Left ventricle myocardium superior (tissue), 1 donor: ENCODE measurements around the gene UVSSA. TPM values are rescaled to one million over a fixed set of nuclear protein-coding genes. Genes with fewer than 3 reads are reported as not detected.
A peak's percentile ranks its signal among the peaks of the same experiment; 100 is the strongest.
"Not testable (repeated sequence)": the region's sequence is repeated elsewhere in the genome, so short reads cannot be mapped to it uniquely, and the experiment has no call there.

ENCODE experiments used
- ATAC-seq: fragments of 200-7000 bp; cut with Tn5 transposase; one replicate; pipeline ENCODE4 v1.9.1; 2020; ENCODE audit warnings: mild to moderate bottlenecking, moderate library complexity
- DNase-seq: peaks from one replicate; pipeline ENCODE4 v3.0.0-alpha.2; 2020
- intact Hi-C: fragments of 100-400 bp; cut with micrococcal nuclease; formaldehyde crosslinking; loops from one replicate; pipeline ENCODE4 v1.11.0; 2022
- total RNA-seq: library from RNA; stranded (reverse); fragmentation: NEBNext Ultra II Directional; extraction: Animal tissue kit (Norgen Biotek cat#: 25700); gene quantifications from one replicate; pipeline ENCODE4 v1.2.1, GENCODE V29; 2021
- donor health status: DM: no; HTN: yes; CAD: no; lungs with severe emphysema.

The UVSSA gene
- total RNA-seq, 1 donor from 2014 or later = 5.9 TPM

DNA sequence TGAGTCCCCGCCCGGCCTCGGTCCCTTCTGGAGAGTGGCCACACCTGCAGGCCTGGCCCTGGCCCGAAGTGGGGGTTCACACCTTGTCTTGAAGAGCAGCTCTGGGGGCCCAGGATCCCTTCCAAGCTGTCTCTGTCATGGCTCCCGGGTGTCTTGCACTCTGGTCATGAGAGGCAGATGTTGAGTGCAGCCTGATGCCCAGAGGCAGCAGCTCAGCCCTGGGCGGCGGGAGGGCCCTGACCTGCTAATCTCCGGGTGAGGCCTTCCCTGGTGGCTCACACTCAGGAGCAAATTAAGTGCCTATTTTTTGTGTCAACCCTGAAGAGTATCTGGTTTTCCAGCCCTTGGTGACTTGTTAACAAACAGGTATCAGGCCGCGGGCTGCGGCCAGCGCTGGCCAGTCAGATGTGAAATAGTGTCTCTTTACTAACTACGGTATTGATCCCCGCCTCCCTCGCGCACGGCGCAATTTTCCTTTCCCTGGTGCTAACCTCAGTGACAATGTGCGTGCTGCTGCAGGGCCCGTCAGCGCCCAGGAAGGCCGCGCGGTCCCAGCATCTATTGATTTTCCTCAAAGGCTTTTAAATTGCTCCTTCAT lies 35.0 kb downstream of the UVSSA start:
- ATAC-seq (no peak), DNase-seq (peak; percentile 17)
- intact Hi-C loops = no loop called here

DNA sequence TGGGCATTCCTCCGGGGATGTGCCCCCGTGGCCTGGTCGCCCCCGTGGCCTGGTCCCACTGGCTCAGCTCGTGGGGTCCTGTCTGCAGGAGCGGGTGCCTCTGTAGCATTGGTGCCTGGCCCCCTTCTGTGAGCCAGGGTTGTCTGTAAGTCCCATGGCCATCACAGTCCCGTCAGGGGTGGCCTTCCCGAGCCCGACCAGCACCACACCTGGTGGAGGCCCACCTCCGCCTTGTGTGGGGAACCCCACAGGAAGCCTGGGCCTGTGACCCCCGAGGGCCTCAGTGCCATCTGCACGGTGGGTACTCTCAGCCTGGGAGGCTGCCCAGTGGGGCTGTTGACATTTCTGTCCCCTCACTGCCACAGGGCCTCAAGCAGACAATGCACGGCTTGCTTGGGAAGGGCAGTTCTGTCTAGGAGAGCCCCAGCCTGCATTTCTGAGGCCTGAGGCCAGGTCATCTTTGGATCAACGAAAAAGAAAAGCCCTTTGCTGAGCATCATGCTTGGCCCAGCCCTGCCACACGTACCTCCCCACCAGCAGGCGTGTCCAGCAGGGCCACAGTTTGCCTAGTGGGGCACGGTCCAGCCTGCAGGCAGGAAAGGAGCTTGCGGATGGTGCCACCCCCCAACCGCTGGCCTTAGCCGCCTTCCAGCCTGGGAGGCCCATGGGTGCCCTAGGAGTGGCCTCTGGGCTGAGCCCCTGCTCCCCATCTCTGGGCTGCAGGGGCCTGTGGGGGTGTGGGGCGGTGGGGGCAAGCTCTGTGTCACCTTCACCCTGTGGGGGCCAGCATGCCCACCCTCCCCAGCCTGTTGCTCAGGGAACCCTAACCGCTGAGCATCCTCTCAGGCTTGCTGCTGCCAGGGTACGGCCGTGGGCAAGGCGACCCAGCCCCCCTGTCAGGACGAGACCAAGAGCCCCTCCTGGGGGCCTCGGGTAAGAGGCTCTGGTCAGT lies 36.0 kb downstream of the UVSSA start:
- DNase-seq = peak; percentile 11
- no peak for ATAC-seq
- intact Hi-C loops = no loop called here

- ATAC-seq = no peak
- DNase-seq = peak; percentile 18
- intact Hi-C loops = no loop called here
These were observed 37.0 kb downstream of the UVSSA start for GRCh38 chr4:1383728-1384591.

DNA sequence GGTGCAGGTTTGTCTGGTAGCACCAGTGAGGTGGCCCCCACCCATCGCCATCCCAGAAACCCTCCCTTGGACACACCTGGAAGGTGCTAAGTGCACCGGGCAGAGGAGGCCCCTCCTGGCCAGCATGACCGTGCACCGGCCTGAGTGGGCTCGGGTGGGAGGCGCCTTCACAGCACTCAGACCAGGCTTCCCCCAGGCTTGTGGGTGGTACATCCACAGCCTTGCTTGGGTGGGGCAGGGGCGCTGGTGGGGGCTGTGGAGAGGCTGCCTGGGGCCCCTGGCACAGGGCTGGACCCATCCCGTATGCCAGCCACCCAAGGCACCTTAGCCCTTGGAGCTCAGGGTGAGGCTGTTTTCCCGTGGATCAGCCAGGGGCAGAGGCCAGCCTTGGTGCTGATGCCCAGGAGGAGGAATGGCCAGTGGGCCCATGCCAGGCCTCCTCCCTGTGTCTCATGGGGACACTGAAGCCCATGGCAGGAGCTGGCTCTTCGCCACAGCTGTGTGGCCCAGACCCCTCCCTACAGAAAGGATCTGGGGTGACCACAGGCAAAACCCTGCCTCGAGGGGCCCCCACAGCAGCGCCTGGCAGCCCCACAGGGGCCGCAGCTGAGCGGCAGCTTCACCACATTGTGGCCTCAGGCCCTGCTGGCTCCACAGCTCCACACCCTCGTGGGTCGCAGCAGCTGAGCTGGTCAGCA lies 37.8 kb downstream of the UVSSA start:
- intact Hi-C loops = no loop called here
- DNase-seq = no peak
- no peak for ATAC-seq

- intact Hi-C loops = no loop called here
- ATAC-seq = no peak
These were observed 38.6 kb downstream of the UVSSA start for GRCh38 chr4:1385373-1386340.

DNA sequence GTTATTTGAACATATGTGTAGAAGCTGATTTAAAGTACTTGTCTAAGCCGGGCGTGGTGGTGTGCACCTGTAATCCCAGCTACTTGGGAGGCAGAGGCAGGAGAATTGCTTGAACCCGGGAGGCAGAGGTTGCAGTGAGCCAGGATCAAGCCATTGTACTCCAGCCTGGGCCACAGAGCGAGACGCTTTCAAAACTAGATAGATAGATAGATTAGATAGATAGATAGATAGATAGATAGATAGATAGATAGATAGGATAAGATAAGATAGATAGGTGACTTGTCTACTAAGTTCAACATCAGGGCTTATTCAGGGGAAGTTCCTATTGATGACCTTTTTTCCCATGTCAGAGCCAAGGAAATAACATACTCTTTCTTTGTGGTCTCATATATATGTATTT lies 46.4 kb downstream of the UVSSA start:
- ATAC-seq, DNase-seq, intact Hi-C loops: not testable (repeated sequence)

More at GRCh38 chr4:1385373-1386340, 38.6 kb downstream of the UVSSA start:
- DNase-seq = peak; percentile 18

- ATAC-seq = no peak
- intact Hi-C loops = no loop called here
- peak; percentile 15 for DNase-seq
These were observed 46.9 kb downstream of the UVSSA start for GRCh38 chr4:1393866-1394265.

DNA sequence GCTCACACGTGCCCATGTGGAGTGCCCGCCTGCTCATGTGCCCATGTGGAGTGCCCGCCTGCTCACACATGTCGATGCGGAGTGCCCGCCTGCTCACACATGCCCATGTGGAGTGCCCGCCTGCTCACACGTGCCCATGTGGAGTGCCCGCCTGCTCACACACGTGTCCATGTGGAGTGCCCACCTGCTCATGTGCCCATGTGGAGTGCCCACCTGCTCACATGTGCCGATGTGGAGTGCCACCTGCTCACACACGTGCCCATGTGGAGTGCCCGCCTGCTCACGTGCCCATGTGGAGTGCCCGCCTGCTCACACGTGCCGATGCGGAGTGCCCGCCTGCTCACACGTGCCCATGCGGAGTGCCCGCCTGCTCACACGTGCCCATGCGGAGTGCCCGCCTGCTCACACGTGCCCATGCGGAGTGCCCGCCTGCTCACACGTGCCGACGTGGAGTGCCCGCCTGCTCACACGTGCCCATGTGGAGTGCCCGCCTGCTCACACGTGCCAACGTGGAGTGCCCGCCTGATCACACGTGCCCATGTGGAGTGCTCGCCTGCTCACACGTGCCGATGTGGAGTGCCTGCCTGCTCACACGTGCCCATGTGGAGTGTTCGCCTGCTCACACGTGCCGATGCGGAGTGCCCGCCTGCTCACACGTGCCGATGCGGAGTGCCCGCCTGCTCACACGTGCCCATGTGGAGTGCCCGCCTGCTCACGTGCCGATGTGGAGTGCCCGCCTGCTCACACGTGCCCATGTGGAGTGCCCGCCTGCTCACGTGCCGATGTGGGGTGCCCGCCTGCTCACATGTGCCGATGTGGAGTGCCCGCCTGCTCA lies 47.8 kb downstream of the UVSSA start:
- DNase-seq, intact Hi-C loops, ATAC-seq: not testable (repeated sequence)

DNA sequence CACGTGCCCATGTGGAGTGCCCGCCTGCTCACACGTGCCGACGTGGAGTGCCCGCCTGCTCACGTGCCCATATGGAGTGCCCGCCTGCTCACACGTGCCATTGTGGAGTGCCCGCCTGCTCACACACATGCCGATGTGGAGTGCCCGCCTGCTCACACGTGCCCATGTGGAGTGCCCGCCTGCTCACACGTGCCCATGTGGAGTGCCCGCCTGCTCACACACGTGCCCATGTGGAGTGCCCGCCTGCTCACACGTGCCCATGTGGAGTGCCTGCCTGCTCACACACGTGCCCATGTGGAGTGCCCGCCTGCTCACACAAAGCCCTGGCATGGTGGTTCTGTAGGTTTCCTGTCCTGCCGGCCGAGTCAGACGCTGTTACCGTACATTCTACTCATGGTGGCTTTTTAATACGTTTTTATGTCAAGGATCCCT lies 48.4 kb downstream of the UVSSA start:
- ATAC-seq, DNase-seq, intact Hi-C loops: not testable (repeated sequence)

- peak; percentile 10 for DNase-seq
- no peak for ATAC-seq
- intact Hi-C loops = no loop called here
These were observed 49.2 kb downstream of the UVSSA start for GRCh38 chr4:1395941-1396805.

- intact Hi-C loops = no loop called here
- peak; percentile 19 for DNase-seq
- ATAC-seq = no peak
These were observed 49.9 kb downstream of the UVSSA start for GRCh38 chr4:1396806-1397455.

- peak; percentile 11 for DNase-seq
- intact Hi-C loops = no loop called here
- no peak for ATAC-seq
These were observed 51.9 kb downstream of the UVSSA start for GRCh38 chr4:1398681-1399507.

- DNase-seq (no peak), ATAC-seq (no peak)
- intact Hi-C loops = no loop called here
These were observed 52.6 kb downstream of the UVSSA start for GRCh38 chr4:1399508-1400190.

DNA sequence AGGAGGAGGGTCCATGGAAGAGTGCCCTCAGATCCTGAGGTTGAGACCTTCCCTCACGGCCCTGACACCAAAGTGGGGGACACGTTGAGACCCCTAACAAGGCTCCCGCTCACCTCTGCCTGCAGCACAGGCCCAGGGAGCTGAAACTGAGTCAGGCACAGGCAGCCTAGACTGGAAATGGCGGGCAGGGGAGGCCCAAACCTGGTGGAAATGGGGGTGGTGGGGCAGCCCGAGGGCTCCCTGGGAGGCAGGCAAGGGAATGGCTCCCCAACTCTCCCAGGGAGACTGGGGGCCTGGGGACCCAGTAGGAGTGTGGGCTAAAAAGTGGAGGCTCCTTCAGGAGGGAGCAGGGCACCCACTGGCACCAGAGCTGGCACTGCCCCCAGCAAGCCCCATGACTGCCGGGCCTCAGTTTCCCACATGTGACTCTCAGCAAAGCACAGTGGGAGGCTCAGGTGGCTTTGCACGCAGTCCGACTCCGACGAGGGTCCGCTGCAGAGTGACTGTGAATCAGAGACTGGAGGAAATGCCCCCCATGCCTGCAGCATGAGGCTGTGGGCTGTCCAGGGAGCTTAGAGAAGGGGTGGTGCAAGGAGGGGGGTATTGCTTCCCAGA lies 53.3 kb downstream of the UVSSA start:
- ATAC-seq = no peak
- DNase-seq = no peak
- intact Hi-C loops = no loop called here
